Fibroblast of lung (primary cell): Measurements from ENCODE around the gene C1orf105. TPM values are rescaled to one million over a fixed set of nuclear protein-coding genes. Genes with fewer than 3 reads are reported as not detected.

Experiments
- DNase-seq, 2 donors: peaks; one replicate each; pipeline versions ENCODE4 v3.0.0 to v3.0.0-alpha.2; 2010; ENCODE audit warnings: low read depth in 2 of 2
- H2AFZ ChIP-seq: 2 replicates; pipeline ENCODE4 v1.5.1; 2012; ENCODE audit warnings: low read length, control low read depth, inconsistent platforms
- H3K27ac ChIP-seq: 2 replicates; pipeline ENCODE4 v1.5.1; 2011; ENCODE audit warnings: low read length, control low read depth; ENCODE audit not compliant: insufficient read depth
- H3K27me3 ChIP-seq: 2 replicates; pipeline ENCODE4 v1.5.1; 2011; ENCODE audit warnings: mild to moderate bottlenecking, low read length; ENCODE audit not compliant: control insufficient read depth, insufficient read depth
- H3K36me3 ChIP-seq: 2 replicates; pipeline ENCODE4 v1.5.1; 2011; ENCODE audit warnings: low read length; ENCODE audit not compliant: control insufficient read depth, insufficient read depth
- H3K4me1 ChIP-seq: 2 replicates; pipeline ENCODE4 v1.5.1; 2011; ENCODE audit warnings: low read length; ENCODE audit not compliant: control insufficient read depth, insufficient read depth; ENCODE audit errors: extremely low read depth
- H3K4me2 ChIP-seq: 2 replicates; pipeline ENCODE4 v1.5.1; 2011; ENCODE audit warnings: low read length, control low read depth; ENCODE audit not compliant: insufficient read depth; ENCODE audit errors: extremely low read depth
- H3K4me3 ChIP-seq, 4 experiments: fragments of 200-600 bp in 1 of 4; sonication (generic) in 1 of 4; replicated peaks in 1 of 4; 2 replicates each; pipeline ENCODE4 v1.5.1; 2011 to 2016; ENCODE audit warnings: low read length in 4 of 4, low read depth in 3 of 4, mild to moderate bottlenecking in 3 of 4, control low read depth in 2 of 4, inconsistent platforms in 1 of 4, mixed read lengths in 1 of 4; ENCODE audit not compliant: insufficient read depth in 1 of 4; ENCODE audit errors: control extremely low read depth in 1 of 4
- H3K79me2 ChIP-seq: 2 replicates; pipeline ENCODE4 v1.5.1; 2012; ENCODE audit warnings: mild to moderate bottlenecking, low read length, inconsistent platforms; ENCODE audit not compliant: control insufficient read depth, insufficient read depth
- H3K9ac ChIP-seq: 2 replicates; pipeline ENCODE4 v1.5.1; 2011; ENCODE audit warnings: mild to moderate bottlenecking, low read length, control low read depth; ENCODE audit not compliant: insufficient read depth
- H3K9me3 ChIP-seq: 2 replicates; pipeline ENCODE4 v1.5.1; 2012; ENCODE audit warnings: low read depth, low read length; ENCODE audit not compliant: control insufficient read depth, insufficient read depth
- H4K20me1 ChIP-seq: 2 replicates; pipeline ENCODE4 v1.5.1; 2011; ENCODE audit warnings: low read length; ENCODE audit not compliant: control insufficient read depth, insufficient read depth; ENCODE audit errors: extremely low read depth
- EZH2 ChIP-seq: IDR thresholded peaks from 2 replicates; pipeline ENCODE4 v1.5.1; 2012; ENCODE audit warnings: low read length, control low read depth, mild to moderate bottlenecking; ENCODE audit errors: missing control alignments
- polyA plus RNA-seq, 2 donors: library from polyadenylated mRNA; depleted of rRNA in 1 of 2; stranded (reverse) in 1 of 2; unstranded in 1 of 2; fragments of >200 nt; gene quantifications; 2 replicates each; pipeline ENCODE4 v1.2.1, GENCODE V29; 2011 to 2012; ENCODE audit warnings: missing spikeins in 1 of 2
- total RNA-seq: library from RNA; depleted of rRNA; stranded (reverse); fragments of >200 nt; gene quantifications from 2 replicates; pipeline ENCODE4 v1.2.1, GENCODE V29; 2014
- TF ChIP-seq, protein P1 (sequence below), 2 donors: IDR thresholded peaks in 1 of 2; conservative IDR thresholded peaks in 1 of 2; 1 replicate in 1 of 2; 2 replicates in 1 of 2; pipeline ENCODE4 v1.5.1; 2011 to 2012; ENCODE audit warnings: low read length in 2 of 2, control low read depth in 1 of 2, inconsistent platforms in 1 of 2, low read depth in 1 of 2, mild to moderate bottlenecking in 1 of 2

The C1orf105 gene
- total and polyA plus RNA-seq, 2 donors (not counting 1 experiment from before 2014, with no cell fraction given) = not detected

- H2AFZ ChIP-seq = peak overlapping the region; percentile 70
- peak; percentile 87 to 98 for DNase-seq
- H3K9ac ChIP-seq = no peak overlapping the region
- H3K27ac ChIP-seq = peak overlapping the region; percentile 49
- TF ChIP-seq, protein P1, sequence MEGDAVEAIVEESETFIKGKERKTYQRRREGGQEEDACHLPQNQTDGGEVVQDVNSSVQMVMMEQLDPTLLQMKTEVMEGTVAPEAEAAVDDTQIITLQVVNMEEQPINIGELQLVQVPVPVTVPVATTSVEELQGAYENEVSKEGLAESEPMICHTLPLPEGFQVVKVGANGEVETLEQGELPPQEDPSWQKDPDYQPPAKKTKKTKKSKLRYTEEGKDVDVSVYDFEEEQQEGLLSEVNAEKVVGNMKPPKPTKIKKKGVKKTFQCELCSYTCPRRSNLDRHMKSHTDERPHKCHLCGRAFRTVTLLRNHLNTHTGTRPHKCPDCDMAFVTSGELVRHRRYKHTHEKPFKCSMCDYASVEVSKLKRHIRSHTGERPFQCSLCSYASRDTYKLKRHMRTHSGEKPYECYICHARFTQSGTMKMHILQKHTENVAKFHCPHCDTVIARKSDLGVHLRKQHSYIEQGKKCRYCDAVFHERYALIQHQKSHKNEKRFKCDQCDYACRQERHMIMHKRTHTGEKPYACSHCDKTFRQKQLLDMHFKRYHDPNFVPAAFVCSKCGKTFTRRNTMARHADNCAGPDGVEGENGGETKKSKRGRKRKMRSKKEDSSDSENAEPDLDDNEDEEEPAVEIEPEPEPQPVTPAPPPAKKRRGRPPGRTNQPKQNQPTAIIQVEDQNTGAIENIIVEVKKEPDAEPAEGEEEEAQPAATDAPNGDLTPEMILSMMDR (conservative IDR thresholded peaks at IDR 0.05 in 1 of 2, IDR thresholded peaks at IDR 0.05 in 1 of 2; ENCODE audit: low read depth in 1 of 2, low read length in 2 of 2) = peak; percentile 27 to 30
- no peak for TF ChIP-seq EZH2
- peaks cover 2% of the 10 kb centered on the region for H3K4me1 ChIP-seq
- no peak overlapping the region for H3K4me3 ChIP-seq
- H3K4me2 ChIP-seq = peak overlapping the region; percentile 59
- no peaks in the 10 kb centered on the region for H3K36me3 ChIP-seq
- no peaks in the 10 kb centered on the region for H4K20me1 ChIP-seq
- H3K79me2 ChIP-seq = no peaks in the 10 kb centered on the region
- H3K9me3 ChIP-seq = no peaks in the 10 kb centered on the region
- H3K27me3 ChIP-seq = no peaks in the 10 kb centered on the region
Observed at GRCh38 chr1:172398970-172399755, 21.3 kb upstream of the C1orf105 start.

DNA sequence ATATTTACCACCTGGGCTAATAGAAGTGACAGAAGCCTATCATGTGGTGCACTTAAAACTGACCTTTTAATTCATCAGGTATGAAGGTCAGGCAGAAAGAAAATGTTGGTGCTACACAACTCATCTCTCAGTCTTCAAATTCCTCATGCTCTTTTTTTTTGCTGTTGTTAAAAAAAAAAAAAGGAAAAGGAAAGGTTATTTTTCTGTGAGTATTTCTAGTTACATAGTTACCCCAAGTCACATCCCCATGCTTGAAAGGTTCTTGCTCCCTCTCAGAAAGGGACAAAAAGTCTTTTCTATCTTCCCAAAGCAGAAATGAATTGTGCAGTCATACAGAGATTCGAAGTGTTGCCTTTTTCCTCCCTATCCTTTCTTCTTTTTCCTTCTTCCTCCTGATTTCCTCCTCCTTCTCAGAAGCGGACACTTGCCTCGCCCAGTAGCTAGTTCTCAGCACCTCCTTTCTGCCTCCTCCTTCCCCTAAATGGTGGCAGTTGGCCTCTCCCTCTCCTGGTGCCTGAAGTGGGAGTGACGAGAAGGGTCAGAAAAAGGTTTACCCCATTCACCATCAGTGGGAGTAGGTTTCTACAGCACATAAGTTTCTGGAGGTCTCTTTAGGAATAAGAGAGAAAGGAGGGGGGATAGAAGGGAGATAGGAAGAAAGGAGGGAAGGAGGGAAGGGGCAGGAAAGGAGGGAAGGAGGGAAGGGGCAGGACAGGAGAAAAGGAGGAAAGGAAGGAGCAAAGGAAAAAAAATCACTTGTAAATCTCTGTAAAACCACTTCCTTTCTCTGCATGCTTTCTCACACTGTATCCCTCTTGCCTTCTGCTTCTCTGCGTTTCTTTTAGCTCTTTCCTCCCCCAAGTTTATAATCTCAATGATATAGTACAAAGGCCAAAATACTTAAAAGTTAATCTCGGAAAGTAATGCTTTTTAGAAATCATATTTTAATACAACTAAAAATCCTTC lies 20.4 kb upstream of the C1orf105 start:
- DNase-seq = no peak
- H4K20me1 ChIP-seq = no peaks in the 10 kb centered on the region
- no peaks in the 10 kb centered on the region for H3K79me2 ChIP-seq
- H3K27me3 ChIP-seq = no peaks in the 10 kb centered on the region
- H3K36me3 ChIP-seq = no peaks in the 10 kb centered on the region
- H3K4me3 ChIP-seq = no peak overlapping the region
- peak overlapping the region; percentile 20 for H2AFZ ChIP-seq
- no peak for TF ChIP-seq EZH2
- TF ChIP-seq, protein P1 (conservative IDR thresholded peaks at IDR 0.05 in 1 of 2, IDR thresholded peaks at IDR 0.05 in 1 of 2; ENCODE audit: low read depth in 1 of 2, low read length in 2 of 2) = no peak
- no peaks in the 10 kb centered on the region for H3K9me3 ChIP-seq
- H3K4me2 ChIP-seq = no peak overlapping the region
- peaks cover 2% of the 10 kb centered on the region for H3K4me1 ChIP-seq
- H3K27ac ChIP-seq = no peak overlapping the region
- H3K9ac ChIP-seq = no peak overlapping the region

DNA sequence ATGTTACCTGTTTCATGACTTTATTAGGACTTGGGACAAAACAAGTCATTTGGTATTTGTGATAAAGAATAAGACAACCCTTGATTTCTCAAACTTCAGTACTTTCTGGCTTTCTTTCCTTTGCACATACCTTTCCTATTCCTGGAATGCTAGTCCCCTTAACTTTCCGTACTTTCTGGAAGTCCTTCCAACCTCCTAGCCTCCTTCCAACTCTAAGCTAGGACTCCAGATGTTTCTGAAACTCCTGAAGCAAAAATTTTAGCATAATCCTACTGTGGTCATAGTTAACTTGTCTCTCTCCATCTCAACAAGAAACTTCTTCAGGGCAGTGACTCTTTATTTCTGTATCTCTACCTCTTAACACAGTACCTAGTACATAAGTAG lies 19.8 kb upstream of the C1orf105 start:
- no peak for TF ChIP-seq EZH2
- TF ChIP-seq, protein P1 (conservative IDR thresholded peaks at IDR 0.05 in 1 of 2, IDR thresholded peaks at IDR 0.05 in 1 of 2; ENCODE audit: low read depth in 1 of 2, low read length in 2 of 2) = no peak
- no peak overlapping the region for H3K9ac ChIP-seq
- no peaks in the 10 kb centered on the region for H4K20me1 ChIP-seq
- no peaks in the 10 kb centered on the region for H3K27me3 ChIP-seq
- no peak overlapping the region for H3K27ac ChIP-seq
- peaks cover 2% of the 10 kb centered on the region for H3K4me1 ChIP-seq
- H3K36me3 ChIP-seq = no peaks in the 10 kb centered on the region
- no peaks in the 10 kb centered on the region for H3K79me2 ChIP-seq
- no peak overlapping the region for H3K4me2 ChIP-seq
- no peaks in the 10 kb centered on the region for H3K9me3 ChIP-seq
- DNase-seq = peak in 1 of 2 donors; percentile 45
- H2AFZ ChIP-seq = no peak overlapping the region
- no peak overlapping the region for H3K4me3 ChIP-seq
